OCI-LY3 (cell line): Measurements from ENCODE around the gene LRRC15.

Experiments used
- CTCF ChIP-seq: fragments of 200-600, 300-600 bp; sonication (generic); IDR thresholded peaks from 2 replicates; pipeline ENCODE4 v1.5.1; 2014; ENCODE audit warnings: antibody characterized with exemption, low read length, low read depth
- EZH2phosphoT487 ChIP-seq: fragments of 200-600 bp; shearing (Covaris generic); IDR thresholded peaks from 2 replicates; pipeline ENCODE4 v1.6.1; 2018; ENCODE audit warnings: antibody characterized with exemption, mixed run types, low read depth

GRCh38 chr3:194329583-194329965 lies 40.0 kb downstream of the LRRC15 start:
- TF ChIP-seq CTCF (no peak), EZH2phosphoT487 (no peak)
